ENCODE data around the gene ACTMAP. TPM values are rescaled to one million over a fixed set of nuclear protein-coding genes. Genes with fewer than 3 reads are reported as not detected.

The ACTMAP gene

DNA sequence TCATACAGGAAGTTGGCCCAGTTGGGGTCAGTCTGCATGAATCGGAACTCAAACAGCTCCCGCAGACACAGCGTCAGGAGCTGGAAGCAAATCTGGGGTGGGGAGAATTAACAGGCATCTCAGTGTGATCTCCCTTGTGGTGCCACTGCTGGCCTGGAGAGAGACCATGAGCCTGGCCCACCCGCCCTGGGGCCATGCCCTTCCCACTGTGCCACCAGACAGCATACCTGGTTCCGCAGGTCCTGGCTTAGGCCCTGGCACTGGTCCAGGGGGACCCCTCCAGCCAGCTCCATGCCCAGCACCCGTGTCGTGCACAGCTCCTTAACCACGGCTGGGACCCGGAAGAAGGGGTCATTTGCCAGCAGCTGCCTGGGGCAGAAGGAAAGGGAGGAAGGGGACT lies 50.2 kb downstream of the ACTMAP start:
- Histone ChIP-seq H3K9ac (ENCODE audit: low read depth, low read length) (no peak overlapping the region), H3K36me3 (ENCODE audit: insufficient read depth, low read length) (peaks cover 28% of the 10 kb centered on the region), H3K4me3 (ENCODE audit: low read length) (no peak overlapping the region), H3K4me1 (ENCODE audit: control insufficient read depth, insufficient read depth, low read length) (no peaks in the 10 kb centered on the region), H3K9me3 (replicated peaks; ENCODE audit: low read length) (no peaks in the 10 kb centered on the region), H3K4me2 (ENCODE audit: low read length) (no peak overlapping the region), H3K27me3 (ENCODE audit: control insufficient read depth, insufficient read depth, low read length) (no peaks in the 10 kb centered on the region)

DNA sequence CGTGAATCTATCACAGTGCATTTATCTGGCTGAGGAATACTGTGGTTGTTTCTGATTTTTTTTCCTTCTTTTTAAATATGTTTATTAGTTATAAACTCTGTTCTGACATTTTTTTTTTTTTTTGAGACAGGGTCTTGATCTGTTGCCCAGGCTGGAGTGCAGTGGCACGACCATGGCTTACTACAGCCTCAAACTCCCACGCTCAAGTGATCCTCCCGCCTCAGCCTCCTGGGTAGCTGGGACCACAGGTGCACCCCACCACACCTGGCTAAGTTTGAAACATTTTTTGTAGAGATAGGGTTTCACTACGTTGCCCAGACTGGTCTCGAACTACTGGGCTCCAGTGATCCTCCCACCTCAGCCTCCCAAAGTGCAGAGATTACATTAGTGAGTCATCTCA lies 53.3 kb downstream of the ACTMAP start:
- Histone ChIP-seq H3K36me3 (ENCODE audit: insufficient read depth, low read length) (peaks cover 10% of the 10 kb centered on the region), H3K27me3 (ENCODE audit: control insufficient read depth, insufficient read depth, low read length) (no peaks in the 10 kb centered on the region), H3K9me3 (replicated peaks; ENCODE audit: low read length) (no peaks in the 10 kb centered on the region), H3K9ac (ENCODE audit: low read depth, low read length) (no peak overlapping the region), H3K4me3 (ENCODE audit: low read length) (no peak overlapping the region), H3K4me2 (ENCODE audit: low read length) (no peak overlapping the region), H3K4me1 (ENCODE audit: control insufficient read depth, insufficient read depth, low read length) (peaks cover under 1% of the 10 kb centered on the region)

DNA sequence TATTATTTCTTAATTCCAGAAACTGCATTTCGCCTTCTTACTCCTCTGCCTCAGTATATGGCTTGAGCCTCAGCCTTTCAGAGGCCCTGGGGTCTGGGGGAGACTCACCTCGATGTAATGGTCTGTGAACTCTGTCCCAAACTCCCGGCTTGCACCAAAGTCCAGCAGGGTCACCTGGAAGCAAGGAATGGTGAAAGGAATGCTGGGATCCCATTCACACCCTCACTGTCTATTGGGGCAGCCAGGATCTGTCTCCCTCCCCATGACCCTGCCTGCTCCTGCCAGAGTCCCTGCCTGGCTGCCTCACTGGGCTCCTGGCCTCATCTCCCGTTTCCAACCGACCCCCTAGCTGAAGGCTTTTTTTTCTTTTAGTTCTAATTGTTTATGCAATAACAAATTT lies 54.4 kb downstream of the ACTMAP start:
- H3K4me3 ChIP-seq (ENCODE audit: low read length): no peak overlapping the region
- H3K9me3 ChIP-seq (replicated peaks; ENCODE audit: low read length): no peaks in the 10 kb centered on the region
- H3K4me2 ChIP-seq (ENCODE audit: low read length): no peak overlapping the region
- no peaks in the 10 kb centered on the region for H3K27me3 ChIP-seq (ENCODE audit: control insufficient read depth, insufficient read depth, low read length)
- peaks cover 12% of the 10 kb centered on the region for H3K4me1 ChIP-seq (ENCODE audit: control insufficient read depth, insufficient read depth, low read length)
- no peak overlapping the region for H3K9ac ChIP-seq (ENCODE audit: low read depth, low read length)
- peaks cover 9% of the 10 kb centered on the region for H3K36me3 ChIP-seq (ENCODE audit: insufficient read depth, low read length)

DNA sequence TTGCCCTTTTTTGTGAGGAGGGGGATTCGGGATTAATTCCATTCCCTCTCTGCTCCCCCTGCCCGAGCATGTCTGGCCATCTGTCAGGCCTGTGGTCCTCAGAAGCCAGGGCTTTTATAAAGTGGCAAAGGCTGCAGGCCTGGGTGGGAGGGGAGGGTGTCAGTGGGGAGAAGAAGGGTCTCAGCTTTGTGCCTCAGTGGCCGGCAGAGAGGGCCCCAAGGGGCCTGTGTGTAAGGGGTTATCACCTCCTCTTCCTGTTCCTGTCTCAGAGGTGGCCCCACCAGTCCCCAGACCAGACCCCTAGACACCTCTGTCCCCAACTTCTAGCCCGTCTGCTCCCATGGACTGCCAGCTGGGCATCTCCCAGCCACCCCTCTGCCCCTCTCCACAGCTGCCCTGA lies 56.4 kb downstream of the ACTMAP start:
- Histone ChIP-seq H3K4me1 (ENCODE audit: control insufficient read depth, insufficient read depth, low read length) (peaks cover 19% of the 10 kb centered on the region), H3K27me3 (ENCODE audit: control insufficient read depth, insufficient read depth, low read length) (no peaks in the 10 kb centered on the region), H3K4me3 (ENCODE audit: low read length) (no peak overlapping the region), H3K4me2 (ENCODE audit: low read length) (no peak overlapping the region), H3K36me3 (ENCODE audit: insufficient read depth, low read length) (peaks cover 9% of the 10 kb centered on the region), H3K9ac (ENCODE audit: low read depth, low read length) (no peak overlapping the region), H3K9me3 (replicated peaks; ENCODE audit: low read length) (no peaks in the 10 kb centered on the region)

DNA sequence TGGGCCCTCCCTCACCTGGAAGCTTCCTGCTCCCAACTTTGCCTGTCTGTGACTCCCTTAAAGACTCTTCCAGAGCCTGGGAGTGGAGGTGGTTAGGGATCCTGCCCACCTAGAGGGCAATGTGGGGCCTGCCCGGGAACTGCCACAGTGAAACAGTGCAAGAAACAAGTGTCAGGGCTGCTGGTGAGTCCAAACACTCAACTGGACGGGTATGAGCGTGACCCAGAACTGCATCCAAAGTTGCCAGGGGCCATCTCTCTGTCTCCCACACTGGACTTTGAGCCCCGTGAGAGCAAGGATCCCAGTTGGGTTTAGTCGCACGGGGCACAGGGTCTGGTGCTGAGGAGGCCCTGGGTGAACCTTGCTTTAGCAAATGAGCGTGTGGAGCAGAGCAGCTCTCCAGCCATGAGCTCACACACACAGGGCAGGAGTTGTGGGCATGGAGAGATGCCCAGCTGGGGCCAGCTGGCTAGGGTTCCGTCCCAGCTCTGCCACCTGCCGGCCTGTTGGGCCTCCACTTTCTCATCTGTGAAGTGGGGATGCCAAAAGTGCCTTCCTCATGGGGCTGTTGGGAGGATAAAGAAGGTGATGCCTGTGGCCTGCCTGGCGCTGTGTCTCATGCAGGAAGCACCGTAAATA lies 57.0 kb downstream of the ACTMAP start:
- H3K9ac ChIP-seq (ENCODE audit: low read depth, low read length): no peak overlapping the region
- no peaks in the 10 kb centered on the region for H3K27me3 ChIP-seq (ENCODE audit: control insufficient read depth, insufficient read depth, low read length)
- H3K36me3 ChIP-seq (ENCODE audit: insufficient read depth, low read length): peaks cover 9% of the 10 kb centered on the region
- H3K9me3 ChIP-seq (replicated peaks; ENCODE audit: low read length): no peaks in the 10 kb centered on the region
- H3K4me2 ChIP-seq (ENCODE audit: low read length): no peak overlapping the region
- no peak overlapping the region for H3K4me3 ChIP-seq (ENCODE audit: low read length)
- H3K4me1 ChIP-seq (ENCODE audit: control insufficient read depth, insufficient read depth, low read length): peaks cover 25% of the 10 kb centered on the region

DNA sequence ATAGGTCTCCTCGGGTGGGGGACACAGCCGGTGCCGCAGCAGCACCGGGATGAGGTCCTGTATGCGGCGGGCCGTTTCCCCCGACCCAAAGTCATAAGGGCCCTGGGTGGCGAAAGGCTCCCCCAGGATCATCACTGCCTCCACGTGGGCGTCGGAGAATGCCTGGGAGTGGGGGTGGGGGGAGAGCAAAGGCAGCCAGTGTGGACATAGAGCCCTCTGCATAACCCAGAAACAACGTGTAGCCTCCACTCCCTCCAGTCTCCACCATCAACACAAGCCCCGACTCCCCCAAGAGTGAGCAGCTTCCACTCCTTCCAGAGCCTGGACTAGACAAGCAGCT lies 58.1 kb downstream of the ACTMAP start:
- Histone ChIP-seq H3K4me3 (ENCODE audit: low read length) (no peak overlapping the region), H3K9ac (ENCODE audit: low read depth, low read length) (no peak overlapping the region), H3K4me2 (ENCODE audit: low read length) (no peak overlapping the region), H3K9me3 (replicated peaks; ENCODE audit: low read length) (no peaks in the 10 kb centered on the region), H3K36me3 (ENCODE audit: insufficient read depth, low read length) (peaks cover 9% of the 10 kb centered on the region), H3K4me1 (ENCODE audit: control insufficient read depth, insufficient read depth, low read length) (peaks cover 36% of the 10 kb centered on the region), H3K27me3 (ENCODE audit: control insufficient read depth, insufficient read depth, low read length) (no peaks in the 10 kb centered on the region)

DNA sequence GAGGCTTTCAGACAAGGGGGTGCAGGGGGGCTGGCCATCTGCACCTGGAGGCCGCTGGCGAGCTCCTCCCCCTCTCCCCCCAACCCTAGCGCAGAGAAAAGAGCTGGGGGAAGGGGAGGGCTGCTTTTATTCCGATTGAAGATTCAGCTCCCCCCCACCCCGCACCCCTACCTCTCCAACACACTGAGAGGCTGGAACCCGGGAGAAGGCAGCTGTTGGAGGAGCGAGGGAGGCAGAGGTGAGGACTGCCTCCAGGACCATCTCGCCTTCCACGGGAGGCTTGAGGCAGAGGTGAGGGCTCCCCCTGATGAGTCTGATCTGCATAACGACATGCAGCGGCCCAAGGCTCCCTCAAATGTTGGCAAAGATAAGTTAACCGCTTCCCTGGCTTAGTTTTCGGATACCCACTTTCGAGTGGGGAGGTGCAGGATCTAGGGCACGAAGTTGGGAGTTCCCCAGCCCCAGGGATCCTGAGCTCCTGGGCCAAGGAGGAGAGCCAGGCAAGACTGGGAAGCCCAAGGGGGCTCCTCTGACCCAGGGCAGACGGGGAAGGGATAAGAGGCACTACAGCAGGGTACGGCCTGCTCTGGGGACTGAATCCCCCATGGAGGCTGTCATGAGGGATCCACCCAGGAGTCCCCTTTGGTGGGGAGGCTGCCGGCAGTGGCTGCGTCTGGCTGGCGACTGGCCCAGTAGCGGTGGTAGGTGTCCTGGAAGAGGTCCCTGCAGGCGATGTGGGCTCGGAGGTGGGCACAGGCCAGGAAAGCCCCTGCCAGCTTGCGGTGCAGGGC lies 58.7 kb downstream of the ACTMAP start:
- Histone ChIP-seq H3K9ac (ENCODE audit: low read depth, low read length) (peak overlapping the region; percentile 87), H3K36me3 (ENCODE audit: insufficient read depth, low read length) (peaks cover 12% of the 10 kb centered on the region), H3K4me1 (ENCODE audit: control insufficient read depth, insufficient read depth, low read length) (peaks cover 38% of the 10 kb centered on the region), H3K9me3 (replicated peaks; ENCODE audit: low read length) (no peaks in the 10 kb centered on the region), H3K4me3 (ENCODE audit: low read length) (peak overlapping the region; percentile 78), H3K4me2 (ENCODE audit: low read length) (peak overlapping the region; percentile 97), H3K27me3 (ENCODE audit: control insufficient read depth, insufficient read depth, low read length) (no peaks in the 10 kb centered on the region)

Small RNA genes within 50 kb of the gene (small RNA-seq; reads per million reads assigned to genes)
- not detected for gene RNU6-195P

All from skeletal muscle satellite cell (primary cell).